SIG-M5 (cell line): ENCODE results near the gene NOP10.
A peak's percentile ranks its signal among the peaks of the same experiment; 100 is the strongest.
"Not testable (repeated sequence)": the region's sequence is repeated elsewhere in the genome, so short reads cannot be mapped to it uniquely, and the experiment has no call there.

ENCODE experiments used
- DNase-seq: peaks from one replicate; lab custom pipeline; 2025; lab: John Stamatoyannopoulos, UW

The NOP10 gene

DNA sequence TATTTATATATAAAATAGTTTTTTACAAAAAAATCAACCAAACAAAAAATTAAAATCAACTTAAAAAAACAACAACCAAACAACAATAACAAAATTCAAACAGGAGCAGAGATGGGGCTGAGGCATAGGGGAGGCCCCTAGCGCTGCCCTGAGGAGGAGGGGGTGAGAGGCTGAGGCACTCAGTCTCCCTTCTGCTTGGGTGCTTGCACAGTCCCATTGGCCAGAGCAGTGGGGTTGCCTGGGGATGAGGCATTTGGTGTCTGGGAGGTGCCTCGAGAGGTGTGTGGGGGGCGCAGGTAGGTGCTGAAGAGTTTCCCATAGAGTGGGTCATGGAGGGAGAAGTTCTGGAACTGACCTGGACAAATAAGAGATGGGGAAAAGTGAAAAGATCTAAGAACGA lies 16.0 kb upstream of the NOP10 start:
- no peak for DNase-seq

DNA sequence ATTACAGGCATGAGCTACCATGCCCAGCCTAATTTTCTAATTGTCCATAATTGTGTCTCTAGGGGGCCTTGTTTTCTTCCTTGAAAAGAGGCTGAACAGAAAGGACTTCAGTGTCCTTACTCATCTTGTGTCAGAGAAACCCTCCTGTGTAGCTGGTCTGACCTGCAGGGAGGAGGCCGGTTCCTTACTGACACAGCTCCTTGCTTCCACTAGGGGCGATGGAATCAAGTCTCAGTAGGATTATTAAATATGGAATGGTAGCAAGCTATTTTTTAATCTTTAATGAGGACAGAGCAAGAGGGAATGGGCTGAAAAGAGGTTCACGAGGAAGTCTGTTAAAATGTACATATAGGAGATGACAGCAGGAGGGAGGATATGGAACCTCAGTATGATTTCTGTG lies 15.4 kb upstream of the NOP10 start:
- no peak for DNase-seq

DNA sequence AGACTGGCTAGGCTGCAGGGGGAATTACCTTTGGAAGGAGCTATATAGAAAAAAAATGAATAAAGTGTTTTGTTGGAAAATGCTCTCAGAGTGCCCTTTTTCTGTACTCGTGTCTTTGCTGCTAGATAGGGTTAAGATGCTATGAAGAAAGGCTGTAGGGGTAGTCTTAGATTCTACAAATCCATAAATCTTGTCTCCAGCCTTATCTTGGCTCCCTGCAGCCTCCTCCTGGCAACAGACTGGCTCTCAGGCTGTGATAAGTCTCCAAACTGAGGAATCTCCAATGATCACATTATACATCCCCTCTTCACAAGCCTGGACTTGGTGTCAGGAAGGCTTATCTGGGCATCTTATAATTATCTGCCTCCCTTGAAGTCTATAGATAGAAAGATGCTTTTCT lies 14.7 kb upstream of the NOP10 start:
- DNase-seq = no peak

DNA sequence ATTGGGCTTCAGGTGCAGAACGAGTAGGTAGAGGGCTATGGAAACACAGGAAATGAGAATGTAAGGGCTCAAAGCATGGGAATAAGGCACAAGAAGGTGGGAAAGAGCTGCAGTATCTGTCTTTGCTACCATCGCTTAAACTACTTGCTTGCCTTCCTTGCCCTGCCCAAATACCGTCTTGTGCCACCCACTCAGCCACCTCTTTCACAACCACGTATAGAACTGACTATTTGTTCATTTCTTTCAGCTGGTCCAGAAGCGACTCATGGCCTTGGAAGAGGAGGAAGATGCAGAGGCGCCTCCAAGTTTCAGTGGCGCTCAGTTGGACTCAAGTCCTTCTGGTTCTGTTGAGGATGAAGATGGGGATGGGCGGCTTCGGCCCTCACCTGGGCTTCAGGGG lies 12.3 kb upstream of the NOP10 start:
- no peak for DNase-seq

DNA sequence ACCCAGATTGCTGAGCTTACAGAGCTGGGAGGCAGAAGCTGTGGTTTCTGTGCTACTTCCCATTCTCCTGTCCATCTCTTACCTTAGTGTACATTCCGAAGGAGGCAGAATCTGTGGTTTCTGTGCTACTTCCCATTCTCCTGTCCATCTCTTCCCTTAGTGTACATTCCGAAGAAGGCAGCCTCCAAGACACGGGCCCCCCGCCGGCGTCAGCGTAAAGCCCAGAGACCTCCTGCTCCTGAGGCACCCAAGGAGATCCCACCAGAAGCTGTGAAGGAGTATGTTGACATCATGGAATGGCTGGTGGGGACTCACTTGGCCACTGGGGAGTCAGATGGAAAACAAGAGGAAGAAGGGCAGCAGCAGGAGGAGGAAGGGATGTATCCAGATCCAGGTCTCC lies 11.3 kb upstream of the NOP10 start:
- DNase-seq = no peak

DNA sequence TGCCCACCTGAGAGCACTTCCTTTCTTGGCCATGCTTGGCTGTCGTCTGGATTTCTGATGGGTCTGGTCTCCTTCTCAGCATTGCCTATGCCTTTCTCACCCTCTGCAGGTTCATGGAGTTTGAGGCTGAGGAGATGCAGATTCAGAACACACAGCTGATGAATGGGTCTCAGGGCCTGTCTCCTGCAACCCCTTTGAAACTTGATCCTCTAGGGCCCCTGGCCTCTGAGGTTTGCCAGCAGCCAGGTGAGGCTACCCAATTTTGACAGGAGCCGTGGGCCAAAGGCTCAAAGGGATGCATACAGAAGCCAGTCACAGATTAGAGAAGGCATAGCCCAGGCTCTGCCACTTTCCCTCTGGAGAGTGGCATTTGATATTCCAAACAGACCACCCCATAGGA lies 10.7 kb upstream of the NOP10 start:
- DNase-seq = no peak

DNA sequence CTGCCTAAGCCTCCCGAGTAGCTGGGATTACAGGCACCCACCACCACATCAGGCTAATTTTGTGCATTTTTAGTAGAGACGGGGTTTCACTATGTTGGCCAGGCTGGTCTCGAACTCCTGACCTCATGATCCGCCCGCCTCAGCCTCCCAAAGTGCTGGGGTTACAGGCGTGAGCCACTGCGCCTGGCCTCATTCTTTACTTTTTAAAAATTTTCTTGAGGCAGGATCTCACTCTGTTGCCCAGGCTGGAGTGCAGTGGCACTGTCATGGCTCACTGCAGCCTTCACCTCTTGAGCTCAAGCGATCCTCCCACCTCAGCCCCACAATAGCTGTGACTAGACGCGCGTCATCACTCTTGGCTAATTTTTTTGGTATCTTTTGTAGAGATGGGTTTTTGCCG lies 10.1 kb upstream of the NOP10 start:
- DNase-seq = not testable (repeated sequence)

DNA sequence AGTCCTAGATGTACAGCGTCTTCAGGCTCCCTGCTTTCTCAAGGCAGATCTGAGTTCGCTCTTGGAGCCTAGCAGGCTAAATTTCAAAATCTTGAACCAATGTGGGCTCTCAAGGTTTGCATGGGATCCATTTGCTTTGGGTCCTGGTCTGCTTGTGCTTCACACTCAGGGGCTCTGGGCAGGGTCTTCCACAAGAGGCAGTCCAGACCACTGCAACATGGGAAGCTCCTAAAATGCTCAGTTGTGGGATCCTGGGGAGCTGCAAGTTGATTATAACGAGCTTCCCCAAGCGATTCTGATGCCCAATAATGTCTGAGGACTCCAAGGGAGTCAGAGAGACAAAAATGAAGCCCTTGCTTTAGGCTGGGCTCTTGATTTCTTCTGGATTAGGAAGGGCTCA lies 6.8 kb upstream of the NOP10 start:
- DNase-seq = no peak

DNA sequence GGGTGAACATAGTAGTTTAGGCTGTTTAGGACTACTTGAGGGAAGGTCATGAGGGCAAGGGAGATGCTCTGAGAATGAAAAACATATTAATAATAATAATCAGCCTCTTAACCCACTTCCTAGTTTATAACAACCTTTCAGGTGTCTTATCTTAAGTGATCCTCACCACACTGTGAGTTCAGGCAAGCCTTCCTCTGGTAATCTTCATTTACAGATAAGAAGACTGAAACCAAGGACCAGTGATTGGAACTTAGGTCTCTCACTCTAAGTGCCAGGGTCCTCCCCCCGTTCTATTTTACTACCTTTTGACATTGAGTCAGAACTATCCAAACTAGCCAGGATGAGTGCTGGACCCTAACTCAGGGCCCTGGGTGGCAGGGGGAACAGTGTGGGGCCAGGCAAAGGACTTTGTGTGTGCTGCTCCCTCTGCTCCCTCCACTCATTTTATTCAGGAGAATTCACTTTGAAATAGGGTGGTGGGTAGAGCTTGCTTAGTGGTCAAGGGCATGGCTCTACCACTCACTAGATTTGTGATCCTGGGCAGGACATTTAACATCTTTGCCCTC lies 5.9 kb upstream of the NOP10 start:
- no peak for DNase-seq

DNA sequence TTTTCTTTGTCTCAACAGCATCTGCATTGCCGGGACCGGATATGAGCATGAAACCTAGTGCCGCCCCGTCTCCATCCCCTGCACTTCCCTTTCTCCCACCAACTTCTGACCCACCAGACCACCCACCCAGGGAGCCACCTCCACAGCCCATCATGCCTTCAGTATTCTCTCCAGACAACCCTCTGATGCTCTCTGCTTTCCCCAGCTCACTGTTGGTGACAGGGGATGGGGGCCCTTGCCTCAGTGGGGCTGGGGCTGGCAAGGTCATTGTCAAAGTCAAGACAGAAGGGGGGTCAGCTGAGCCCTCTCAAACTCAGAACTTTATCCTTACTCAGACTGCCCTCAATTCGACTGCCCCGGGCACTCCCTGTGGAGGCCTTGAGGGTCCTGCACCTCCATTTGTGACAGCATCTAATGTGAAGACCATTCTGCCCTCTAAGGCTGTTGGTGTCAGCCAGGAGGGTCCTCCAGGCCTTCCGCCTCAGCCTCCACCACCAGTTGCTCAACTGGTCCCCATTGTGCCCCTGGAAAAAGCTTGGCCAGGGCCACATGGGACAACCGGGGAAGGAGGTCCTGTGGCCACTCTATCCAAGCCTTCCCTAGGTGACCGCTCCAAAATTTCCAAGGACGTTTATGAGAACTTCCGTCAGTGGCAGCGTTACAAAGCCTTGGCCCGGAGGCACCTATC lies 5.2 kb upstream of the NOP10 start:
- no peak for DNase-seq

DNA sequence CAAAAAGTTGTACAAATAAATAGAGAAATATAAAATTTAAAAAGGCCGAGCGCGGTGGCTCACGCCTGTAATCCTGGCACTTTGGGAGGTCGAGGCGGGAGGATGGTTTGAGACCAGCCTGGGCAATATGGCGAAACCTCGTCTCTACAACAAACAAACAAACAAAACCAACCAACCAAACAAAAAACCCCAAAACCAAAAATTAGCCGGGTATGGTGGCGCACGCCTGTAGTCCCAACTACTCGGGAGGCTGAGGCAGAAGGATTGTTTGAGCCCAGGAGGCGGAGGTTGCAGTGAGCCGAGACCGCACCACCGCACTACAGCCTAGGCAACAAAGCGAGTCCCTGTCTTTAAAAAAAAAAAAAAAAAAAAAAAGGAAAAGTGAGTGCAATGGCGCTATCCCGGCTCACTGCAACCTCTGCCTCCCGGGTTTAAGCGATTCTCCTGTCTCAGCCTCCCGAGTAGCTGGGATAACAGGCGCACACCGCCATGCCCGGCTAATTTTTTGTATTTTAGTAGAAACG lies 661 bp downstream of the NOP10 start:
- not testable (repeated sequence) for DNase-seq

DNA sequence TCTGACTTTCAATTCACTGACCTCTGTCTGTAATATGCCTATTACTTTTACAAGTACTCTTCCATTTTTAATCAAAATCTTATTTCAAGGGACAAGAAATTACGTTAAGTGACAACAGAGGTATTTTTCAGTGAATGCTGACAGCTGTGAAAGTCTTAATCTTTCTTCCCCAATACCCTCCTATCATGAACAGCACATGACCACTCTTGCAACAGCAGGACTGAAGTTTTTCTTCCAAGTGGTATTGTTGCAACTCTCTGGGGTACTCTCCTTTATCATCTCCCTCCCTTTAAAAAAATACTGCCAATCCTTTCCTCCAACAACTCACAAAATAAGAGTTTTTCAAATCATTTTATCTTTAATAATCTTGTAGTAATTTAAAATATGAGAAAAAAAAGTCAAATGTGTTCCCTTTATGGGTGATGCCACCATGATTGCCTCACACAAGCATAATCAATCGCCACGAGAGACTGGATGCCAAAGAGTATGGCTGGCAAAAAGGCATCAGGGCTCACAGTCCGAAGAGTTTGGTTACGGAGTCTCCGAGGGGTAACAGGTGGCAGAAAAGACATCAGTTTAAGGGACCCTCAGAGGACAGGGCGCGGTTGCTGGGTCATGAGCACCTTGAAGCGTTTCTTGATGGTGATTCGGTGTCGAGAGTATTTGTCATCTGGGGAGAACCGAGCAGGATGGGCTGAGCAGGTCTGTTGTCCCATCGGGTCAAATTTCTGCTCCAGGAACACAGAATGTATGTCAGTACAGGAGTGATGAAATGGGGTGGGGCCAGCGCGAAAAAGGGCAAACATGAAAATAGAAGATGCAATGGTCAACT lies 1.3 kb downstream of the NOP10 start:
- DNase-seq = peak; percentile 35

DNA sequence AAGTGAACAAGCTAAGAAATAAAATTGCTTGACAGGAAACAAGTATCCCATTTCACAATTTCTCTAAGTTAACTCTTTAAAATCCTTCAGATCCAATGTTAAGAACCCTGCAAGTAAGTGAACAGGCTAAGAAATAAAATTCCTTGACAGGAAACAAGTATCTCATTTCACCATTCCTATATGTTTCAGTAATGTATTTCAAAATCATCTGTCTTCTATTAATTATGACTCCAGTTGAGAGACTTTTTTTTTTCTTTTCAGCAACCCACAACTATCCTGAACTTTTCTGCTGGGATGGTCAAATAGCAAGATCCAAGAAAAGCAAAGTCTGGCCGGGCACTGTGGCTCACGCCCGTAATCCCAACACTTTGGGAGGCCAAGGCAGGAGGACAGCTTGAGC lies 3.0 kb downstream of the NOP10 start:
- no peak for DNase-seq

DNA sequence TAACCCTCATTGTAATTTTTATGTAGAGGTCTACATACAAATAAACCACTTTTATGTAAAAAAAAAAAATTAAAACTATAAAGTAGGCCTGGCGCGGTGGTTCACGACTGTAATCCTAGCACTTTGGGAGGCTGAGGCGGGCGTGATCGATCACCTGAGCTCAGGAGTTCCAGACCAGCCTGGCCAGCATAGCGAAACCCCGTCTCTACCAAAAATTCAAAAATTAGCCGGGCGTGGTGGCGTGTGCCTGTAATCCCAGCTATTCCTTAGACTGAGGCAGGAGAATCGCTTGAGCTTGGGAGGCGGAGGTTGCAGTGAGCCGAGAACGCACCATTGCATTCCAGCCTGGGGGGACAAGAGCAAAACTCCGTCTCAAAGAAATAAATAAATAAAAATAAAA lies 4.6 kb downstream of the NOP10 start:
- DNase-seq = no peak

DNA sequence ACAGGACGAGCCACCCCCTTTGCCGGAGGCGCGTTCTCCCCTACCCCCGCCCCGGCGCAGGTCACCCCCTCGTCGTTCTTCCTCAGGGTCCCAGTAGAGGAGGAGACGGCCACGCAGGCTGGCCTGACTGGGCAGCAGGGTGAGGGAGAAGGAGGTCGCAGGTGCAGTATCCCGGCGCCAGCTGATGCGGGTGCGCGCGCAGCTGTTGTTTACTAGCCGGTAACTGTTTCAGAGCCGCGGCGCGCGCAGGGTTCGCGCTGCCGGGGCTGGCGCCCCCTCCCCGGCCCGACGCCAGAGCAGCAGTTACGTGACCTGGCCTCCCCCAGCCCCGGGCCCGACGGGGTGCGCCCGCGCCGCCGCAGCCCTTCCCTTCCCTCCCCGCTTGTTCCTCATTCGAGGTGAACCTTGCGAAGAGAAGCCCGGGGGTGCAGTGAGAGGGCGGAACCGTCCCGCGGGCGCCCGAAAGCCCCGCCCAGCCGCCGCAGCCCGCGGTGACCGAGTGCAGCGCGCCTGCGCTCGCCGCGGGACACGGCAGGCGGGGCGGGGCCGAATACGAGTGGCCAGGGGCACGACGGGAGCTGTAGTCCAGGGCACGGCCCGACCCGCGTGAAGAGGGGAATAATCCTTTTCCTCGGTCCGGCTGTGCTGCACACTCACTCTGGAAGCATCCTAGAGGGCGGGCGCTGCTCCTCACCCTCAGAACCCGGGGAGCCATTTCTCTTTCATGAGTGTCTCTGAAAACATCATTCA lies 5.2 kb downstream of the NOP10 start, which contains the start of gene SLC12A6:
Gene SLC12A6 (minus strand): TSS at position 225 of the 750 bp plus-strand sequence. CDS start 1,101 bp downstream, outside the sequence.
- DNase-seq = peak; percentile 32

DNA sequence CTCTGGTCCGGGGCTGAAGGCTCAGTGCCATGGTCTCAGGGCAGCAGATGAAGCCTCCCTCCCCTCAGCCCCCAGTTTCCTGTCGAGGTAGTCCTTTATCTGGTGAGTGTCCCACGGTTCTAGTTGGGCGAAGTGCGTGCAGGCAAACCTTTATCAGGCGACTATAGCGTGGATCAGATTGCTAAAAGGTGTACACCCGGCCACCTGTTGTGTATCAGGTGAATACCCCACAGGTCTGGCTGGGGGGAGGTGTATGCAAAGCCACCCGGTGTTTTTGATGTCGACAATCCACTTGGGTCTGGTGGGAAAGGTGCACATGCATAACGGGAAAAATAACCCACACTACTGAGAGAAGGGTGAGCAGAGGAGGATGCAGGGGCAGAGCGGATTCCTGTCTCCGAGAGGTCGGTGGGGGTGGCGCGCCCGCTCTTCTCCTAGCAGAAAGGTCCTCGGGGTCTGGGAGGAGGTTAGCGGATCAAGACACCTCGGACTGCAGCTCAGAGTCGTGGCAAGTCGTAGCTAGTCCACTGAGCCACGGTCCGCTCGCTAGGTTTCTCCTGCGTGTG lies 5.9 kb downstream of the NOP10 start:
- DNase-seq = no peak

DNA sequence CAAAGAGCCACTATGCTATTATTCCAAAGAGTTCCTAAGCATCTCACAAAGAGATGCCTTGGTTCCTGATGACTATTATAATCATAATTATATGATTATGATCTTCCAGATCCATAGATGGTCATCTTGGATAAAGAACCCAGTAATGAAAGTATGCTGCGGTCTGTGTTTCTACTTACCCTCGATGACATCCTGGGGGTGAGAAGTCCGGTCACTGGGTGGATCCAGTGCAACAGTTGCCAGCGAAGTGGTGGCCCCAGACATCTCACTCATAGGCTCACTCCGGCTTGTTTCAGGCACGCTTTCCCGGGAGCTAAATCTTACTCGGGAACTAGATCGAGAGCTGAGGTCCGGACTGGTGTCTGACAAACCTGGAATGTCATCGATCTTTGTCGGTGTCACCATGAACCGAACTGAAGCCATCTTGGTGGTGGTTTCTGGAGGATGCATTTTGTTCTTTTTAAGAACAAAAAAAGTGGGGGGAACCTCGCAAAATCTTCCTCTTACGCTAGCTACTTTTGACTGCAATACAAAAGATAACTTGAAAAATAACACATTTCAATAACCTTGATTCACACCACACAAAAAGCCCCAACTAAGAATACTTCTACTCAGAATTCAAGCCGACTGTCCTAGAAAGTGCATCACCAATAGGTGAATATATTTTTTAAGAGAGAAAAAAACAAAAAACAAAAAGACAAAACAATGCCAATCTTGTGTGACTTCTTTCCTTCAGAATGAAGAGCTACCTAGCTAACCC lies 6.5 kb downstream of the NOP10 start:
- DNase-seq = no peak

DNA sequence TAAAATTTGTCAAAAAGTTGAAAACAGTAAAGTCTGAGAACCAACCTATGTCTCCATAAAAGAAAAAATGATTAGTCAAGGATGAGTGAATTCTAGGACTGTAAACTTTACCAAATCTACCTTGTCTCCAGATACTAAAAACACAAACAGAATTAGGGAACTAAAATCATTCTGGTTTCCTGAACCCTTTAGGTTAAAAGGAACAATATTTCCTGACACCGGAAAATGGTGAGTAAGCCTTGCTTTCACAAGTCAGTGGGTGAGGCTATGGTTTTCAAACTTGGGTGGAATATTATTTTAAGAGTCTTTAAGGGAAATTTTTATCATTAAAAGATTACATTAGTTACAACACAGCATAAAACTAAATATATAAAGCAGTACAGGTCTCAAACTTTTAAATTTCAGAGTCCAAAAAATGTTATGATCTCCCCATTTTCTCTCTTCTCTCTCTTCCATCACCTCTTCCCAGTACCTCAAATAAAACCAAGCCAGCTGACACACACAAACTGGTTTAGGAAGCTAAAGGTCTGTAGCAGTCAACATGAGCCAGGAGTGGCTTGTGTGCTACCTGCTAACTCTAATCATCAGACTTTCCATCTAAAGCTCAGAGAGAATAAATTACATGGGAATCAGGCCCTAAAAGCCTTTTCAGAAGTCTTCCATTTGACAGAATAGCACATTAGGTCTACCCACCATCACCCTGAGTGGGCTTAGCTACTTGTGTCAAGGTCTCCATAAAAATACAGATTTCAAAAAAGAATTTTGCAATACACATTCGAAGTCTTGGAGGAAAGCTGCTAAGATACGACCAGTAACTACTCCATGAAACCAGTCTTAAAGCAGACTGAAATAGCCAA lies 7.5 kb downstream of the NOP10 start:
- peak; percentile 13 for DNase-seq

DNA sequence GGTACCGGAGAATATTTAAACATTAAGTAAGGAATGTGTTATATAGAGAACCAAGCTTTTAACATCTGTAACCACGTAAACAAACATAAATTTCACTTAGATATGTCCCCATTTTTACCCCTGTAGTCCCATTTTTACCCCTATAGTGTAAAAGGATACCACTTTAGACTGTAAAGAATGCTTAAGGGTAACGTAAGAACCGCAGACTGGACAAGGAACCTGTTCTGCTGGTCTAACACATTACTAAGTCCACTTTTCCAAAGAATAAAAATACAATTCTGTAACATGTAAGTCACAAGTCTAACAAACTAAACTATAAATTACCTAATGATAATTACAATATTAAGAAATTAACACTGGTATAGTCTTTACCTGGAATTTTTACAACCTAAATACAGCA lies 8.3 kb downstream of the NOP10 start:
- DNase-seq = no peak

DNA sequence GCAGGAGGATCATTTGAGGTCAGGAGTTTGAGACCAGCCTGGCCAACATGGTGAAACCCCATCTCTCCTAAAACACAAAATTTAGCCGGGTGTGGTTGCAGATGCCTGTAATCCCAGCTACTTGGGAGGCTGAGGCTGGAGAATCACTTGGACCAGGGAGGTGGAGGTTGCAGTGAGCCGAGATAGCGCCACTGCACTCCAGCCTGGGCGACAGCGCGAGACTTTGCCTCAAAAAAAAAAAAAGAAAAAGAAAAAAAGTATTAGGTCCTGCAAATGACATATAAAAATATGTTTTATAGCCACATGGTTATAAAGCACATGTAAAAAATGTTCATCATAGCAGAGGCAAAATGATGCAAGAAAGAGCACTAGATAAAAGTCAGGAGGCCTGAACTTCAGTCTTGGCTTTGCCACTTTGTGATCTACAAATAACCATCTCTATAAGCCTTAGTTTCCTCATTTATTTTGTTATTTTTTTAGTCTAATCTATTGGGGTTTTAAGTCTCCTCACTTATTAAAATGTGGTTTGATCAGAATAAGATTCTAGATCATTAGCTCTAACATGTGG lies 10.3 kb downstream of the NOP10 start:
- no peak for DNase-seq
